IMR-90 (cell line): ENCODE results near the gene UBL7. TPM values are rescaled to one million over a fixed set of nuclear protein-coding genes. Genes with fewer than 3 reads are reported as not detected.
A peak's percentile ranks its signal among the peaks of the same experiment; 100 is the strongest.

ENCODE experiments used
- ATAC-seq: fragments of 200-7000 bp; cut with Tn5 transposase; 2 replicates; pipeline ENCODE4 v1.9.1; 2020; ENCODE audit warnings: low read depth, mild to moderate bottlenecking, moderate library complexity
- BruUV-seq: library from RNA; stranded (reverse); fragments of 400-500 nt; replicated peaks from 2 replicates; lab custom pipeline; 2021; lab: Mats Ljungman, UMichigan
- CTCF ChIA-PET: fragments of 300-600 bp; formaldehyde crosslinking; extraction: SDS; loops from one replicate; lab custom pipeline; 2021; ENCODE audit warnings: antibody characterized with exemption; lab: Yijun Ruan, JAX
- POLR2A ChIA-PET: fragments of 300-600 bp; sonication (Branson Sonifier 250); formaldehyde crosslinking; loops from one replicate; lab custom pipeline; 2022; ENCODE audit warnings: antibody characterized with exemption; ENCODE audit not compliant: unreplicated experiment; lab: Charles Lee
- DNase-seq: peaks from one replicate; pipeline ENCODE4 v3.0.0; 2013
- H2AFZ ChIP-seq: replicated peaks from 2 replicates; pipeline ENCODE3; 2013; ENCODE audit warnings: low read length, mild to moderate bottlenecking; ENCODE audit not compliant: poor library complexity
- H2AK5ac ChIP-seq: 2 replicates; pipeline ENCODE4 v1.6.1; 2013; ENCODE audit warnings: low read depth, low read length, inconsistent platforms
- H2AK9ac ChIP-seq: replicated peaks from 2 replicates; pipeline ENCODE3; 2013; ENCODE audit warnings: mild to moderate bottlenecking, low read depth, low read length, moderate library complexity; ENCODE audit not compliant: poor library complexity
- H2BK120ac ChIP-seq: 2 replicates; pipeline ENCODE4 v1.6.1; 2013; ENCODE audit warnings: low read depth, low read length, inconsistent platforms
- H2BK15ac ChIP-seq: 3 replicates; pipeline ENCODE4 v1.6.1; 2013; ENCODE audit warnings: low read depth, low read length, inconsistent platforms
- H2BK20ac ChIP-seq: 2 replicates; pipeline ENCODE4 v1.6.1; 2013; ENCODE audit warnings: low read depth, mild to moderate bottlenecking, inconsistent platforms, low read length, moderate library complexity
- H2BK5ac ChIP-seq: 2 replicates; pipeline ENCODE4 v1.6.1; 2013; ENCODE audit warnings: mild to moderate bottlenecking, low read depth, low read length, inconsistent platforms; ENCODE audit not compliant: poor library complexity, severe bottlenecking
- H3K14ac ChIP-seq: replicated peaks from 2 replicates; pipeline ENCODE4 v1.6.1; 2013; ENCODE audit warnings: low read depth, low read length, inconsistent platforms
- H3K18ac ChIP-seq: 2 replicates; pipeline ENCODE4 v1.6.1; 2013; ENCODE audit warnings: low read depth, low read length, control low read depth
- H3K23ac ChIP-seq: 2 replicates; pipeline ENCODE4 v1.6.1; 2013; ENCODE audit warnings: low read depth, low read length, inconsistent platforms
- H3K27ac ChIP-seq: 2 replicates; pipeline ENCODE4 v1.5.1; 2013; ENCODE audit warnings: mild to moderate bottlenecking, control low read depth, low read length; ENCODE audit not compliant: insufficient read depth
- H3K27me3 ChIP-seq: 2 replicates; pipeline ENCODE4 v1.6.1; 2013; ENCODE audit warnings: low read length; ENCODE audit not compliant: control insufficient read depth, insufficient read depth
- H3K36me3 ChIP-seq: 2 replicates; pipeline ENCODE4 v1.6.1; 2013; ENCODE audit warnings: low read length, mixed read lengths; ENCODE audit not compliant: control insufficient read depth, insufficient read depth
- H3K4ac ChIP-seq: 2 replicates; pipeline ENCODE4 v1.6.1; 2013; ENCODE audit warnings: low read depth, low read length, inconsistent platforms
- H3K4me1 ChIP-seq: 2 replicates; pipeline ENCODE4 v1.6.1; 2013; ENCODE audit warnings: low read length, mixed read lengths; ENCODE audit not compliant: control insufficient read depth, insufficient read depth
- H3K4me2 ChIP-seq: 2 replicates; pipeline ENCODE4 v1.6.1; 2013; ENCODE audit warnings: low read depth, mild to moderate bottlenecking, control low read depth, low read length, moderate library complexity
- H3K4me3 ChIP-seq: 2 replicates; pipeline ENCODE4 v1.5.1; 2013; ENCODE audit warnings: low read depth, mild to moderate bottlenecking, control low read depth, low read length, moderate library complexity; ENCODE audit not compliant: insufficient read depth
- H3K56ac ChIP-seq: 2 replicates; pipeline ENCODE4 v1.6.1; 2013; ENCODE audit warnings: low read length, inconsistent platforms; ENCODE audit not compliant: insufficient read depth; ENCODE audit errors: extremely low read depth
- H3K79me1 ChIP-seq, 2 experiments: 2 replicates each; pipeline ENCODE4 v1.6.1; 2013; ENCODE audit warnings: low read length in 2 of 2, inconsistent platforms in 1 of 2, low read depth in 1 of 2
- H3K9ac ChIP-seq: 2 replicates; pipeline ENCODE4 v1.6.1; 2013; ENCODE audit warnings: low read depth, low read length, control low read depth
- H3K9me1 ChIP-seq: 2 replicates; pipeline ENCODE4 v1.6.1; 2013; ENCODE audit warnings: low read length, inconsistent platforms; ENCODE audit not compliant: insufficient read depth
- H3K9me3 ChIP-seq: 2 replicates; pipeline ENCODE4 v1.6.1; 2013; ENCODE audit warnings: low read length; ENCODE audit not compliant: control insufficient read depth, insufficient read depth
- H4K20me1 ChIP-seq: 2 replicates; pipeline ENCODE4 v1.6.1; 2013; ENCODE audit warnings: low read length, inconsistent platforms; ENCODE audit not compliant: insufficient read depth
- H4K5ac ChIP-seq: 2 replicates; pipeline ENCODE4 v1.6.1; 2013; ENCODE audit warnings: mild to moderate bottlenecking, low read depth, low read length, control low read depth
- H4K8ac ChIP-seq, 2 experiments: 2 replicates each; pipeline ENCODE4 v1.6.1; 2013; ENCODE audit warnings: low read depth in 2 of 2, low read length in 2 of 2, control low read depth in 1 of 2, inconsistent platforms in 1 of 2
- H4K91ac ChIP-seq: 2 replicates; pipeline ENCODE4 v1.6.1; 2013; ENCODE audit warnings: low read depth, low read length, inconsistent platforms; ENCODE audit not compliant: insufficient read depth
- BHLHE40 ChIP-seq: fragments of 150-350 bp; IDR thresholded peaks from 2 replicates; pipeline ENCODE4 v1.6.1; 2016; ENCODE audit warnings: mild to moderate bottlenecking, low read depth, low read length
- CEBPB ChIP-seq: IDR thresholded peaks from 2 replicates; pipeline ENCODE4 v1.6.1; 2012; ENCODE audit warnings: low read depth, low read length, improper control_type of control experiment
- CHD1 ChIP-seq: IDR thresholded peaks from 2 replicates; pipeline ENCODE4 v1.6.1; 2012; ENCODE audit warnings: low read depth, low read length, improper control_type of control experiment
- FOS ChIP-seq: fragments of 150-350 bp; IDR thresholded peaks from 2 replicates; pipeline ENCODE4 v1.6.1; 2016; ENCODE audit warnings: low read depth, low read length
- MAFK ChIP-seq: IDR thresholded peaks from 2 replicates; pipeline ENCODE4 v1.6.1; 2012; ENCODE audit warnings: low read depth, low read length, improper control_type of control experiment
- MAZ ChIP-seq: IDR thresholded peaks from 2 replicates; pipeline ENCODE4 v1.6.1; 2012; ENCODE audit warnings: low read depth, mild to moderate bottlenecking, low read length, improper control_type of control experiment, moderate library complexity, borderline replicate concordance
- MXI1 ChIP-seq: IDR thresholded peaks from 2 replicates; pipeline ENCODE4 v1.6.1; 2012; ENCODE audit warnings: low read depth, mild to moderate bottlenecking, low read length, moderate library complexity, borderline replicate concordance
- POLR2A ChIP-seq: IDR thresholded peaks from 2 replicates; pipeline ENCODE4 v1.6.1; 2012; ENCODE audit warnings: mild to moderate bottlenecking, low read depth, low read length
- RAD21 ChIP-seq: IDR thresholded peaks from 2 replicates; pipeline ENCODE4 v1.6.1; 2012; ENCODE audit warnings: low read length, improper control_type of control experiment
- RCOR1 ChIP-seq: IDR thresholded peaks from 2 replicates; pipeline ENCODE4 v1.6.1; 2012; ENCODE audit warnings: mild to moderate bottlenecking, low read length, improper control_type of control experiment; ENCODE audit not compliant: insufficient replicate concordance
- RFX5 ChIP-seq: IDR thresholded peaks from 2 replicates; pipeline ENCODE4 v1.8.0; 2012; ENCODE audit warnings: low read depth, mild to moderate bottlenecking, low read length, moderate library complexity
- SMC3 ChIP-seq: fragments of 150-350 bp; IDR thresholded peaks from 2 replicates; pipeline ENCODE4 v1.6.1; 2016; ENCODE audit warnings: low read depth, mild to moderate bottlenecking, antibody characterized with exemption, low read length, moderate library complexity
- WGBS, 2 experiments: methylation state at CpG; one replicate each; pipeline versions ENCODE4 v1.1.5 to v1.1.7; 2013; ENCODE audit warnings: missing lambda C conversion rate in 2 of 2; ENCODE audit not compliant: insufficient read length in 1 of 2; ENCODE audit errors: extremely low coverage in 2 of 2; 5-methylcytosine and 5-hydroxymethylcytosine counted together
- dilution Hi-C: fragments of 300-500 bp; cut with HindIII; formaldehyde crosslinking; loops from one replicate; pipeline ENCODE4 v1.14.3; 2018; ENCODE audit warnings: low sequenced_read_pairs; ENCODE audit not compliant: unreplicated experiment
- in situ Hi-C: fragments of 300-500 bp; cut with MboI; formaldehyde crosslinking; loops from 3 replicates; pipeline ENCODE4 v1.14.3; 2019; ENCODE audit warnings: low sequenced_read_pairs, inconsistent platforms, mixed read lengths
- intact Hi-C: fragments of 100-400 bp; cut with micrococcal nuclease; formaldehyde crosslinking; loops from 2 replicates; pipeline ENCODE4 v1.10.0; 2022
- polyA plus RNA-seq, 3 experiments: library from polyadenylated mRNA; depleted of rRNA; stranded (reverse); fragments of >200 nt; gene quantifications; 2 replicates each; pipeline ENCODE4 v1.2.3, GENCODE V29; 2012; ENCODE audit warnings: low replicate concordance in 1 of 3
- total RNA-seq: library from RNA; depleted of rRNA; stranded (reverse); fragments of >200 nt; gene quantifications from 2 replicates; pipeline ENCODE4 v1.2.3, GENCODE V29; 2012
- TF ChIP-seq, protein P1 (sequence below): fragments of 150-350 bp; IDR thresholded peaks from 2 replicates; pipeline ENCODE4 v1.6.1; 2016; ENCODE audit warnings: low read depth, mild to moderate bottlenecking, low read length, moderate library complexity, borderline replicate concordance
- TF ChIP-seq, protein P2 (sequence below): fragments of 150-350 bp; IDR thresholded peaks from 2 replicates; pipeline ENCODE4 v1.6.1; 2017; ENCODE audit warnings: mild to moderate bottlenecking, antibody characterized with exemption, low read length, low read depth
- TF ChIP-seq, protein P3 (sequence below): conservative IDR thresholded peaks from 2 replicates; pipeline ENCODE4 v1.5.1; 2012; ENCODE audit warnings: mild to moderate bottlenecking, low read depth, low read length, improper control_type of control experiment

The UBL7 gene
- total and polyA plus RNA-seq, 2 of the 4 experiments (the other 2 are of a cell fraction), result 68.1 to 78.4 TPM

DNA sequence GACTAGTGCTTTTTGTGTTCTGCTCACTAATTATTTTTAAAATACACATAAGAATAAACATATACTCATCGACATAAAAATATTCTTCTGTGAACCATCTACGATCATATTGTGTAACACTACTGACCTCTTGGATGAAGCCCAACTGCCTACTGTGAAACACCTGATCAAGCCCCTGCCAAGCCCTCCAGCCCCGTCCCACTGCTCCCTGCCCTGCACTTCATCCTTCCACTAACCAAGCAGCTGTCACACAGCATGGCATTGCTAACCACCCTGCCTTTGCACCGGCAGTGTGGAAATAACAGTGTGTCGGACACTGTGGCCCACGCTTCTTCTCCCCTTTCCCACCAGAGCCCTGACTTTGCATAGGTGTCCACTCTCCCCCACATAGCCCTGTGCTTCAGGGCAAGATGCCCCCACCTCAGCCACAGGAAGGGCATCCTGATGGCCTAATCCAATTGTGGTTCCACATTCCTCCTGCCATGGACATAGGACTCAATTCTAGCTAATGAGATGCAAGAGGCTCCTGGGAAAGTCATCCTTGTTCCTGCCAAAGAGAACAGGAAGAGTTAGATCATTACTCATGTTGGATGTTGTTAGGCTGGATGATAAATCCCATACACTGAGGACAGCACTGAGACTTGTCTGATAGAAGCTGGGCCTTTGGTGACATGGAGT is 45.0 kb upstream of the UBL7 start:
- no peak overlapping the region; the same call in 1 of the 2 replicates for H3K27ac ChIP-seq
- whole genome bisulfite sequencing, 2 experiments, result 100% methylated on average over 3 of the region's 6 CpGs; no CpG with 5 or more reads in 1 of the 2 experiments
- TF ChIP-seq FOS (no peak), RCOR1 (no peak), RFX5 (no peak), MXI1 (no peak), RAD21 (no peak), CEBPB (no peak), CHD1 (no peak), MAZ (no peak), POLR2A (no peak), SMC3 (no peak), MAFK (no peak), BHLHE40 (no peak)
- TF ChIP-seq, protein P1, sequence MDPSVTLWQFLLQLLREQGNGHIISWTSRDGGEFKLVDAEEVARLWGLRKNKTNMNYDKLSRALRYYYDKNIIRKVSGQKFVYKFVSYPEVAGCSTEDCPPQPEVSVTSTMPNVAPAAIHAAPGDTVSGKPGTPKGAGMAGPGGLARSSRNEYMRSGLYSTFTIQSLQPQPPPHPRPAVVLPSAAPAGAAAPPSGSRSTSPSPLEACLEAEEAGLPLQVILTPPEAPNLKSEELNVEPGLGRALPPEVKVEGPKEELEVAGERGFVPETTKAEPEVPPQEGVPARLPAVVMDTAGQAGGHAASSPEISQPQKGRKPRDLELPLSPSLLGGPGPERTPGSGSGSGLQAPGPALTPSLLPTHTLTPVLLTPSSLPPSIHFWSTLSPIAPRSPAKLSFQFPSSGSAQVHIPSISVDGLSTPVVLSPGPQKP, result no peak
- TF ChIP-seq, protein P2, sequence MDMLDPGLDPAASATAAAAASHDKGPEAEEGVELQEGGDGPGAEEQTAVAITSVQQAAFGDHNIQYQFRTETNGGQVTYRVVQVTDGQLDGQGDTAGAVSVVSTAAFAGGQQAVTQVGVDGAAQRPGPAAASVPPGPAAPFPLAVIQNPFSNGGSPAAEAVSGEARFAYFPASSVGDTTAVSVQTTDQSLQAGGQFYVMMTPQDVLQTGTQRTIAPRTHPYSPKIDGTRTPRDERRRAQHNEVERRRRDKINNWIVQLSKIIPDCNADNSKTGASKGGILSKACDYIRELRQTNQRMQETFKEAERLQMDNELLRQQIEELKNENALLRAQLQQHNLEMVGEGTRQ, result no peak
- TF ChIP-seq, protein P3, sequence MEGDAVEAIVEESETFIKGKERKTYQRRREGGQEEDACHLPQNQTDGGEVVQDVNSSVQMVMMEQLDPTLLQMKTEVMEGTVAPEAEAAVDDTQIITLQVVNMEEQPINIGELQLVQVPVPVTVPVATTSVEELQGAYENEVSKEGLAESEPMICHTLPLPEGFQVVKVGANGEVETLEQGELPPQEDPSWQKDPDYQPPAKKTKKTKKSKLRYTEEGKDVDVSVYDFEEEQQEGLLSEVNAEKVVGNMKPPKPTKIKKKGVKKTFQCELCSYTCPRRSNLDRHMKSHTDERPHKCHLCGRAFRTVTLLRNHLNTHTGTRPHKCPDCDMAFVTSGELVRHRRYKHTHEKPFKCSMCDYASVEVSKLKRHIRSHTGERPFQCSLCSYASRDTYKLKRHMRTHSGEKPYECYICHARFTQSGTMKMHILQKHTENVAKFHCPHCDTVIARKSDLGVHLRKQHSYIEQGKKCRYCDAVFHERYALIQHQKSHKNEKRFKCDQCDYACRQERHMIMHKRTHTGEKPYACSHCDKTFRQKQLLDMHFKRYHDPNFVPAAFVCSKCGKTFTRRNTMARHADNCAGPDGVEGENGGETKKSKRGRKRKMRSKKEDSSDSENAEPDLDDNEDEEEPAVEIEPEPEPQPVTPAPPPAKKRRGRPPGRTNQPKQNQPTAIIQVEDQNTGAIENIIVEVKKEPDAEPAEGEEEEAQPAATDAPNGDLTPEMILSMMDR, result no peak

More for the DNA sequence above, 45.0 kb upstream of the UBL7 start:
- Histone ChIP-seq H2BK15ac (peak overlapping the region; percentile 45), H4K91ac (no peak overlapping the region; the same call in 1 of the 2 replicates), H2BK5ac (peak overlapping the region; percentile 58), H4K8ac (no peak overlapping the region), H3K9me3 (no peaks in the 10 kb centered on the region), H2AFZ (peak overlapping the region; percentile 64), H3K4ac (no peak overlapping the region), H3K4me1 (peaks cover 6% of the 10 kb centered on the region; the same call in 1 of the 2 replicates), H3K23ac (no peak overlapping the region), H4K5ac (no peak overlapping the region; the same call in 1 of the 2 replicates), H3K4me2 (no peak overlapping the region), H3K9ac (no peak overlapping the region), H2AK5ac (peak overlapping the region; percentile 80), H3K36me3 (no peaks in the 10 kb centered on the region), H3K18ac (no peak overlapping the region; the same call in 1 of the 2 replicates), H2BK120ac (no peak overlapping the region), H2BK20ac (no peak overlapping the region), H3K4me3 (no peak overlapping the region), H2AK9ac (peak overlapping the region; percentile 79), H3K14ac (no peak overlapping the region), H4K20me1 (0 out of 2 replicates have a peak, but pooled peaks cover 3% of the 10 kb centered on the region), H3K27me3 (no peaks in the 10 kb centered on the region), H3K9me1 (peaks cover 4% of the 10 kb centered on the region; the same call in 1 of the 2 replicates), H3K79me1 (no peaks in the 10 kb centered on the region), H3K56ac (no peak overlapping the region)
- dilution Hi-C loops, result no loop called here
- ATAC-seq (no peak), DNase-seq (peak; percentile 54)
- in situ Hi-C loops, result no loop called here
- ChIA-PET CTCF (interaction anchor here (0.7 kb wide), 1 partner anchor 12 kb away, joined by 3 read pairs; no protein-coding TSS in a partner anchor), POLR2A (no interaction called here)
- intact Hi-C loops, result no loop called here
- BruUV-seq, result no TSS peak
